ENCODE measurements around the gene KRT2. TPM values are rescaled to one million over a fixed set of nuclear protein-coding genes. Genes with fewer than 3 reads are reported as not detected.

The KRT2 gene
- total RNA-seq, 6 experiments from 2014 or later = not detected

- ATAC-seq (no peak), DNase-seq (no peak)
- Histone ChIP-seq H3K27ac (no peak overlapping the region), H3K4me3 (no peak overlapping the region), H3K4me1 (no peaks in the 10 kb centered on the region), H3K9me3 (no peaks in the 10 kb centered on the region), H3K27me3 (peaks cover 0 to 4% of the 10 kb centered on the region in 2 donors), H3K36me3 (no peaks in the 10 kb centered on the region)
- TF ChIP-seq CTCF (IDR thresholded peaks at IDR 0.05) (no peak), POLR2A (IDR thresholded peaks at IDR 0.05) (no peak)
- WGBS (ENCODE audit: insufficient coverage, low coverage, low lambda C conversion rate, missing lambda C conversion rate) = 63% methylated on average over 8 of the region's 10 CpGs
- intact Hi-C loops (cut with DNase I) = no loop called here
These were observed 10.3 kb upstream of the KRT2 start for GRCh38 chr12:52662093-52662917.

- no peaks in the 10 kb centered on the region for H3K9me3 ChIP-seq
- intact Hi-C loops (cut with DNase I) = no loop called here
- no peak for DNase-seq
- ATAC-seq = no peak
- no peak overlapping the region for H3K27ac ChIP-seq
- TF ChIP-seq POLR2A (IDR thresholded peaks at IDR 0.05) (no peak), CTCF (IDR thresholded peaks at IDR 0.05) (no peak)
- 79% methylated on average over 3 of the region's 3 CpGs for WGBS (ENCODE audit: insufficient coverage, low coverage, low lambda C conversion rate, missing lambda C conversion rate)
- no peaks in the 10 kb centered on the region for H3K4me1 ChIP-seq
- H3K36me3 ChIP-seq = no peaks in the 10 kb centered on the region
- H3K27me3 ChIP-seq = peaks cover 0 to 4% of the 10 kb centered on the region in 2 donors
- no peak overlapping the region for H3K4me3 ChIP-seq
These were observed 9.7 kb upstream of the KRT2 start for GRCh38 chr12:52661668-52662067.

- no peak for TF ChIP-seq POLR2A (IDR thresholded peaks at IDR 0.05)
- TF ChIP-seq CTCF (IDR thresholded peaks at IDR 0.05) = no peak
- H3K27ac ChIP-seq = no peak overlapping the region
- DNase-seq (no peak), ATAC-seq (no peak)
- H3K4me3 ChIP-seq = no peak overlapping the region
- intact Hi-C loops (cut with DNase I) = no loop called here
- no peaks in the 10 kb centered on the region for H3K9me3 ChIP-seq
- no peaks in the 10 kb centered on the region for H3K4me1 ChIP-seq
- peaks cover 0 to 1% of the 10 kb centered on the region in 2 donors for H3K27me3 ChIP-seq
- no peaks in the 10 kb centered on the region for H3K36me3 ChIP-seq
- WGBS (ENCODE audit: insufficient coverage, low coverage, low lambda C conversion rate, missing lambda C conversion rate) = 68% methylated on average over 3 of the region's 3 CpGs
These were observed 9.0 kb upstream of the KRT2 start for GRCh38 chr12:52660934-52661499.

GRCh38 chr12:52659951-52660350 is 7.9 kb upstream of the KRT2 start:
- 45% methylated on average over 3 of the region's 4 CpGs for WGBS (ENCODE audit: insufficient coverage, low coverage, low lambda C conversion rate, missing lambda C conversion rate)
- intact Hi-C loops (cut with DNase I) = no loop called here
- no peaks in the 10 kb centered on the region for H3K27me3 ChIP-seq
- DNase-seq (no peak), ATAC-seq (no peak)
- no peak overlapping the region for H3K27ac ChIP-seq
- TF ChIP-seq CTCF (IDR thresholded peaks at IDR 0.05) (no peak), POLR2A (IDR thresholded peaks at IDR 0.05) (no peak)
- H3K4me1 ChIP-seq = no peaks in the 10 kb centered on the region
- no peak overlapping the region for H3K4me3 ChIP-seq
- H3K36me3 ChIP-seq = no peaks in the 10 kb centered on the region
- H3K9me3 ChIP-seq = no peaks in the 10 kb centered on the region
